Vagina (tissue), 2 donors: Measurements from ENCODE around the gene TCF4. TPM values are rescaled to one million over a fixed set of nuclear protein-coding genes. Genes with fewer than 3 reads are reported as not detected.

Experiments
- DNase-seq, 2 donors: peaks; one replicate each; pipeline ENCODE4 v3.0.0-alpha.2; 2017; ENCODE audit errors: extremely low spot score in 2 of 2
- H3K27ac ChIP-seq: fragments of 200-600 bp; sonication (generic); one replicate; pipeline ENCODE4 v1.5.1; 2019
- H3K27me3 ChIP-seq: fragments of 200-600 bp; sonication (generic); one replicate; pipeline ENCODE4 v1.5.1; 2019
- H3K36me3 ChIP-seq, 2 donors: fragments of 200-600 bp; sonication (generic); one replicate each; pipeline ENCODE4 v1.5.1; 2017 to 2019
- H3K4me1 ChIP-seq: fragments of 200-600 bp; sonication (generic); one replicate; pipeline ENCODE4 v1.5.1; 2019
- H3K4me3 ChIP-seq, 2 donors: fragments of 200-600 bp; sonication (generic); 1 replicate in 1 of 2; 2 replicates in 1 of 2; pipeline ENCODE4 v1.5.1; 2016 to 2019
- H3K9me3 ChIP-seq: fragments of 200-600 bp; sonication (generic); one replicate; pipeline ENCODE4 v1.5.1; 2019
- POLR2A ChIP-seq, 2 donors: fragments of 450-650 bp; IDR thresholded peaks; one replicate each; pipeline ENCODE4 v1.6.1; 2017; ENCODE audit warnings: antibody characterized with exemption in 2 of 2, mild to moderate bottlenecking in 2 of 2, moderate library complexity in 2 of 2
- POLR2AphosphoS5 ChIP-seq, 2 donors: sonication (generic); formaldehyde crosslinking; IDR thresholded peaks; one replicate each; pipeline ENCODE4 v1.9.0; 2017; ENCODE audit warnings: antibody characterized with exemption in 2 of 2, mild to moderate bottlenecking in 2 of 2, low read depth in 1 of 2; ENCODE audit not compliant: insufficient read depth in 1 of 2
- intact Hi-C: fragments of 100-400 bp; cut with DNase I; formaldehyde crosslinking; loops from one replicate; pipeline ENCODE4 v1.15.1; 2023
- microRNA-seq: library from miRNA; unstranded; fragments of <30 nt; microRNA quantifications from one replicate; pipeline ENCODE4, GENCODE V29; 2017; ENCODE audit warnings: borderline number of aligned reads, borderline replicate concordance
- small RNA-seq: library from RNA; depleted of rRNA; stranded (forward); fragments of <200 nt; gene quantifications from one replicate; pipeline ENCODE3, GENCODE V24; 2016
- total RNA-seq: library from RNA; depleted of rRNA; stranded (reverse); fragments of >200 nt; gene quantifications from one replicate; pipeline ENCODE4 v1.2.3, GENCODE V29; 2016
- TF ChIP-seq, protein P1 (sequence below), 3 experiments: fragments of 450-650 bp in 2 of 3; fragments of 200-600 bp in 1 of 3; sonication (generic) in 1 of 3; IDR thresholded peaks; one replicate each; pipeline ENCODE4 v1.5.1; 2017 to 2019; ENCODE audit warnings: antibody characterized with exemption in 3 of 3, mild to moderate bottlenecking in 2 of 3, moderate library complexity in 2 of 3

Gene TCF4
- total RNA-seq, 1 donor from 2014 or later, result 105 TPM

DNA sequence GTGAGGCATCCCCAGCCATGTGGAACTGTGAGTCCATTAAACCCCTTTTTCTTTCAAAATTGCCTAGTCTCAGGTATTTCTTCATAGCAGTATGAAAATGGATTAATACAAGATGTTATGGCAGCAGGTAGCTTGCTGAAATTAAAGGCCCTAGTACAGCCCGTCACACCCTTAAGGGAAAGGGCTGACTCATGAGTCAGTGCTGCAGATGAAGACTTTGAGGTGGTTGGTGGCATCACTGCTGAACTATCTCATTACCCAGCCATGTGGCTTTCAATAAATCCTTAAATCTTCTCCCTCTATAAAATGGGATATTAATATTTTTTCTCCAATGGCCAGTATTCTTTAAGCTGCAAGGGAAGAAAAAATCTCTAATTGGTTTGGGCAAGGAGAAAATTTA is 402.6 kb downstream of the TCF4 start:
- DNase-seq, result no peak
- no peak overlapping the region for H3K4me3 ChIP-seq
- H3K27me3 ChIP-seq, result no peaks in the 10 kb centered on the region
- no peaks in the 10 kb centered on the region for H3K9me3 ChIP-seq
- H3K36me3 ChIP-seq, result no peaks in the 10 kb centered on the region
- no peak overlapping the region for H3K27ac ChIP-seq
- TF ChIP-seq POLR2AphosphoS5 (IDR thresholded peaks at IDR 0.05; ENCODE audit: insufficient read depth in 1 of 2, low read depth in 1 of 2) (no peak), POLR2A (IDR thresholded peaks at IDR 0.05) (no peak)
- TF ChIP-seq, protein P1, sequence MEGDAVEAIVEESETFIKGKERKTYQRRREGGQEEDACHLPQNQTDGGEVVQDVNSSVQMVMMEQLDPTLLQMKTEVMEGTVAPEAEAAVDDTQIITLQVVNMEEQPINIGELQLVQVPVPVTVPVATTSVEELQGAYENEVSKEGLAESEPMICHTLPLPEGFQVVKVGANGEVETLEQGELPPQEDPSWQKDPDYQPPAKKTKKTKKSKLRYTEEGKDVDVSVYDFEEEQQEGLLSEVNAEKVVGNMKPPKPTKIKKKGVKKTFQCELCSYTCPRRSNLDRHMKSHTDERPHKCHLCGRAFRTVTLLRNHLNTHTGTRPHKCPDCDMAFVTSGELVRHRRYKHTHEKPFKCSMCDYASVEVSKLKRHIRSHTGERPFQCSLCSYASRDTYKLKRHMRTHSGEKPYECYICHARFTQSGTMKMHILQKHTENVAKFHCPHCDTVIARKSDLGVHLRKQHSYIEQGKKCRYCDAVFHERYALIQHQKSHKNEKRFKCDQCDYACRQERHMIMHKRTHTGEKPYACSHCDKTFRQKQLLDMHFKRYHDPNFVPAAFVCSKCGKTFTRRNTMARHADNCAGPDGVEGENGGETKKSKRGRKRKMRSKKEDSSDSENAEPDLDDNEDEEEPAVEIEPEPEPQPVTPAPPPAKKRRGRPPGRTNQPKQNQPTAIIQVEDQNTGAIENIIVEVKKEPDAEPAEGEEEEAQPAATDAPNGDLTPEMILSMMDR (IDR thresholded peaks at IDR 0.05), result no peak
- no peaks in the 10 kb centered on the region for H3K4me1 ChIP-seq
- intact Hi-C loops, result no loop called here

DNA sequence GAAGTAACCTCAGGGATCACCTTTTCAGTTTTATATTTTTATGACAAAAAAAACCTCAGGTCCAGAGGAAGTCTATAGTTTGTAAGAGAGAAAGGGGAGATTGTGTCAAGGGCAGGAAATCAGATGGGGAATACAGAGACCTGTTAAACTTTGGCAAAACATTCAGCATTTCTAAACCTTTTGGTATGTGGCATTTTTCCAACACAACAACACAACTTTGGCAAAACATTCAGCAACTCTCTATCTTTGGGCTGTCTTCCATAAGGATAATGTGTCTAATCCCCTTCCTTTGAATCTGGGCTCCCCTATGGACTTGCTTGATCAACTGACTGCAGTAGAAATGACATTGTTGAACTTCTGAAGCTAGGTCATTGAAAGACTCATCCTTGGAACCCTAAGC is 408.2 kb downstream of the TCF4 start:
- DNase-seq, result no peak
- Histone ChIP-seq H3K27me3 (no peaks in the 10 kb centered on the region), H3K36me3 (no peaks in the 10 kb centered on the region), H3K27ac (no peak overlapping the region), H3K4me1 (no peaks in the 10 kb centered on the region), H3K9me3 (peaks cover 4% of the 10 kb centered on the region), H3K4me3 (no peak overlapping the region)
- no peak for TF ChIP-seq POLR2A (IDR thresholded peaks at IDR 0.05)
- TF ChIP-seq, protein P1 (IDR thresholded peaks at IDR 0.05), result no peak
- TF ChIP-seq POLR2AphosphoS5 (IDR thresholded peaks at IDR 0.05; ENCODE audit: insufficient read depth in 1 of 2, low read depth in 1 of 2), result no peak
- intact Hi-C loops, result no loop called here

DNA sequence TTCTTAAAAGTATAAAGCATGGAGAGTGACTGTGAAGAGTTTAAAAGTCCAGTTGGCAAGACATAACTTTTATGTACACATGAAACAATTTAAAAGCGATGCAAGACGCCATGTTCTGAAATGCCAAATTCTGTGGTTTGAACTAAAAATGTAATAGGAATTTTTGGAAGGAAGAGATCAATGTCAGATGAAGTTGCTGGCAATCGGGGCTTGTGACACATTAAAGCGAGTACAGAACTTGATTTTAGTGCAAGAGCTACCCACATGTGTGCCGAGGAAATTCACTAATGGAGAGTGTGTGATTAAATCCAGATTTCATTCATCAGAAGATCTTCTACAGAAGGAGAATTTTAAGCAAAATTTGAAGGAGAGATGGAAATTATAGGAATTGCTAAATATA is 408.6 kb downstream of the TCF4 start:
- Histone ChIP-seq H3K36me3 (no peaks in the 10 kb centered on the region), H3K9me3 (peaks cover 4% of the 10 kb centered on the region), H3K27ac (no peak overlapping the region), H3K4me3 (no peak overlapping the region), H3K27me3 (no peaks in the 10 kb centered on the region), H3K4me1 (no peaks in the 10 kb centered on the region)
- TF ChIP-seq, protein P1 (IDR thresholded peaks at IDR 0.05), result no peak
- no peak for DNase-seq
- intact Hi-C loops, result no loop called here

DNA sequence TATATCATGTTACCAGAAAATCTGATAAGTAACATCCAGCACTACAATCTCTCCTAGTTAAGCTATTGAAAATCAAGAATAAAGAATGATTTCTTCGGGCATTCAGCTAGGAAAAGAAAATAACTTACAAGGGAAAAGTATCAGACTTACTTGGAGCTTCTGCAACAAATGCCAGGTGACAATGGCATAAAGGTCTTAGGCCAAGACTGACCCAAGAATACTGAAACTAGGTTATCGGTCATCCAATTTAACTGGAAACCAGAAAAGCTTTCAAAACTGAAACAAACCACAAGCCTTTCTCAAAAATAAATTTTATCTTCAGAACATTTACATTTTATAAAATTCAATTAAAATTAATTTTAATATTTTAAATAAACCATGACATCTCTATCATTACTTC is 414.7 kb downstream of the TCF4 start:
- Histone ChIP-seq H3K27me3 (no peaks in the 10 kb centered on the region), H3K27ac (no peak overlapping the region), H3K9me3 (peaks cover 4% of the 10 kb centered on the region), H3K4me1 (no peaks in the 10 kb centered on the region), H3K36me3 (no peaks in the 10 kb centered on the region), H3K4me3 (no peak overlapping the region)
- intact Hi-C loops, result no loop called here
- no peak for DNase-seq
- no peak for TF ChIP-seq POLR2A (IDR thresholded peaks at IDR 0.05)
- TF ChIP-seq POLR2AphosphoS5 (IDR thresholded peaks at IDR 0.05; ENCODE audit: insufficient read depth in 1 of 2, low read depth in 1 of 2), result no peak
- TF ChIP-seq, protein P1 (IDR thresholded peaks at IDR 0.05), result no peak

Small RNAs within 50 kb of the gene (microRNA-seq; reads per million reads assigned to microRNA genes)
- gene MIR4529, result not detected

Small RNAs within 50 kb of the gene (small RNA-seq; reads per million reads assigned to genes)
- not detected for gene MIR4529
